ENCODE data around the gene FNDC3B. TPM values are rescaled to one million over a fixed set of nuclear protein-coding genes. Genes with fewer than 3 reads are reported as not detected.

FNDC3B gene
- total and polyA plus RNA-seq, 2 donors (not counting 1 experiment from before 2014, with no cell fraction given), result 1.2 to 9.2 TPM

DNA sequence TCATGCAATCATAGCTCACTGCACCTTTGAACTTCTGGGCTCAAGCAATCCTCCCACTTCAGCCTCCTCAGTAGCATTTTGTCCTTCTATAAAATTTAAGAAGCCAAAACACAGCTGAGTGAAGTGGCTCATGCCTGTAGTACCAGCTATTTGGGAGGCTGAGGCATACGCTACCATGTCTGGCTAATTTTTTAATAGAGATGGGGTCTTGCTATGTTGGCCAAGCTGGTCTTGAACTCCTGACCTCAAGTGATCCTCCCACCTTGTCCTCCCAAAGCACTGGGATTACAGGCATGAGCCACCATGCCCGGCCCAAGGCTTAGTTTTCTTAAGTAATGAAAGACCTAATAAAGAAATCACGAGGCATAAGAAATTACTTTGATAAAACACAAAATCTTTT is 14.7 kb upstream of the FNDC3B start:
- no peaks in the 10 kb centered on the region for H3K4me1 Mint-ChIP-seq
- POLR2A ChIA-PET, result no interaction called here
- peaks cover 7% of the 10 kb centered on the region for H3K27me3 Mint-ChIP-seq
- no peak overlapping the region for H3K9ac ChIP-seq (ENCODE audit: low read length)
- no peaks in the 10 kb centered on the region for H3K4me1 ChIP-seq (ENCODE audit: control insufficient read depth in 2 of 2, insufficient read depth in 2 of 2, low read length in 2 of 2)
- no peak for TF ChIP-seq CTCF (IDR thresholded peaks at IDR 0.05)
- TF ChIP-seq EZH2 (IDR thresholded peaks at IDR 0.05; ENCODE audit: borderline replicate concordance, insufficient read depth, low read depth, low read length, poor library complexity, severe bottlenecking), result no peak
- no peaks in the 10 kb centered on the region for H3K9me3 Mint-ChIP-seq (ENCODE audit: insufficient read depth)
- H2AFZ ChIP-seq (ENCODE audit: insufficient read depth, low read depth, low read length, poor library complexity, severe bottlenecking), result no peak overlapping the region
- no peaks in the 10 kb centered on the region for H3K79me2 ChIP-seq (ENCODE audit: control insufficient read depth, insufficient read depth, low read length)
- no peak overlapping the region for H3K4me2 ChIP-seq (replicated peaks; ENCODE audit: low read depth, low read length, poor library complexity, severe bottlenecking)
- CTCF ChIA-PET, result no interaction called here
- intact Hi-C loops (cut with micrococcal nuclease), result no loop called here
- H3K27ac Mint-ChIP-seq, result no peak overlapping the region
- H3K4me3 ChIP-seq (ENCODE audit: control extremely low read depth in 1 of 5, extremely low read depth in 1 of 5, insufficient read depth in 1 of 5, low read depth in 2 of 5, low read length in 4 of 5), result no peak overlapping the region
- H3K27me3 ChIP-seq (replicated peaks in 1 of 4; ENCODE audit: control extremely low read depth in 1 of 4, control insufficient read depth in 3 of 4, insufficient read depth in 4 of 4, low read length in 3 of 4), result no peaks in the 10 kb centered on the region
- H3K9me3 ChIP-seq (ENCODE audit: control extremely low read depth in 1 of 3, control insufficient read depth in 2 of 3, insufficient read depth in 1 of 3, low read length in 2 of 3), result no peaks in the 10 kb centered on the region
- no peak for DNase-seq
- no peak overlapping the region for H3K27ac ChIP-seq (ENCODE audit: low read length in 2 of 2)
- no peaks in the 10 kb centered on the region for H4K20me1 ChIP-seq (ENCODE audit: control insufficient read depth, insufficient read depth, low read length, poor library complexity, severe bottlenecking)
- no peaks in the 10 kb centered on the region for H3K36me3 ChIP-seq (replicated peaks in 1 of 2; ENCODE audit: control extremely low read depth in 1 of 2, control insufficient read depth in 1 of 2, extremely low read depth in 1 of 2, insufficient read depth in 2 of 2, low read length in 1 of 2)
- ATAC-seq (ENCODE audit: low read depth), result no peak
- 100% methylated on average over 1 of the region's 3 CpGs for WGBS (ENCODE audit: insufficient coverage)
- H3K4me3 Mint-ChIP-seq, result no peak overlapping the region

- no peak for TF ChIP-seq CTCF (IDR thresholded peaks at IDR 0.05)
- no peak for TF ChIP-seq EZH2 (IDR thresholded peaks at IDR 0.05; ENCODE audit: borderline replicate concordance, insufficient read depth, low read depth, low read length, poor library complexity, severe bottlenecking)
- H3K4me1 Mint-ChIP-seq, result no peaks in the 10 kb centered on the region
- Histone ChIP-seq H3K9me3 (ENCODE audit: control extremely low read depth in 1 of 3, control insufficient read depth in 2 of 3, insufficient read depth in 1 of 3, low read length in 2 of 3) (peaks cover 0 to under 1% (median 0%) of the 10 kb centered on the region in 3 donors), H3K4me3 (ENCODE audit: control extremely low read depth in 1 of 5, extremely low read depth in 1 of 5, insufficient read depth in 1 of 5, low read depth in 2 of 5, low read length in 4 of 5) (no peak overlapping the region), H3K9ac (ENCODE audit: low read length) (no peak overlapping the region), H3K4me1 (ENCODE audit: control insufficient read depth in 2 of 2, insufficient read depth in 2 of 2, low read length in 2 of 2) (no peaks in the 10 kb centered on the region), H4K20me1 (ENCODE audit: control insufficient read depth, insufficient read depth, low read length, poor library complexity, severe bottlenecking) (no peaks in the 10 kb centered on the region), H3K4me2 (replicated peaks; ENCODE audit: low read depth, low read length, poor library complexity, severe bottlenecking) (no peak overlapping the region), H3K27me3 (replicated peaks in 1 of 4; ENCODE audit: control extremely low read depth in 1 of 4, control insufficient read depth in 3 of 4, insufficient read depth in 4 of 4, low read length in 3 of 4) (peaks cover 0 to 4% (median under 1%) of the 10 kb centered on the region in 4 experiments), H3K79me2 (ENCODE audit: control insufficient read depth, insufficient read depth, low read length) (no peaks in the 10 kb centered on the region), H3K36me3 (replicated peaks in 1 of 2; ENCODE audit: control extremely low read depth in 1 of 2, control insufficient read depth in 1 of 2, extremely low read depth in 1 of 2, insufficient read depth in 2 of 2, low read length in 1 of 2) (no peaks in the 10 kb centered on the region), H3K27ac (ENCODE audit: low read length in 2 of 2) (no peak overlapping the region), H2AFZ (ENCODE audit: insufficient read depth, low read depth, low read length, poor library complexity, severe bottlenecking) (no peak overlapping the region)
- peaks cover 24% of the 10 kb centered on the region for H3K27me3 Mint-ChIP-seq
- DNase-seq (no peak), ATAC-seq (ENCODE audit: low read depth) (no peak)
- no peak overlapping the region for H3K4me3 Mint-ChIP-seq
- intact Hi-C loops (cut with micrococcal nuclease), result no loop called here
- H3K27ac Mint-ChIP-seq, result no peak overlapping the region
- POLR2A ChIA-PET, result no interaction called here
- CTCF ChIA-PET, result no interaction called here
- WGBS (ENCODE audit: insufficient coverage), result 94% methylated on average over 2 of the region's 3 CpGs
- H3K9me3 Mint-ChIP-seq (ENCODE audit: insufficient read depth), result no peaks in the 10 kb centered on the region
These were observed 9.8 kb upstream of the FNDC3B start for GRCh38 chr3:172029425-172030098.

Measured in B cell (primary cell).